CD4-positive, CD25-positive, alpha-beta regulatory T cell (primary cell): ENCODE data around the gene FSTL4. TPM values are rescaled to one million over a fixed set of nuclear protein-coding genes. Genes with fewer than 3 reads are reported as not detected.

Source experiments
- ATAC-seq, 2 donors: fragments of 150-1000 bp; cut with Tn5 transposase; one replicate each; pipeline ENCODE4 v1.10.0; 2021; ENCODE audit warnings: low read depth in 2 of 2, moderate number of reproducible peaks in 2 of 2, moderate library complexity in 1 of 2
- DNase-seq, 3 donors: peaks; one replicate each; pipeline versions ENCODE4 v3.0.0 to v3.0.0-alpha.2; 2012 to 2022; ENCODE audit warnings: mixed read lengths in 1 of 3
- H3K27ac ChIP-seq: one replicate; pipeline ENCODE4 v1.7.0; 2013; ENCODE audit warnings: mild to moderate bottlenecking, low read length; ENCODE audit not compliant: insufficient read depth, poor library complexity, severe bottlenecking
- H3K27me3 ChIP-seq: one replicate; pipeline ENCODE4 v1.7.0; 2013; ENCODE audit warnings: low read length; ENCODE audit not compliant: control insufficient read depth, insufficient read depth
- H3K36me3 ChIP-seq: one replicate; pipeline ENCODE4 v1.7.0; 2013; ENCODE audit warnings: mild to moderate bottlenecking, low read length, moderate library complexity; ENCODE audit not compliant: control insufficient read depth, insufficient read depth
- H3K4me1 ChIP-seq: 2 replicates; pipeline ENCODE4 v1.7.0; 2013; ENCODE audit warnings: mild to moderate bottlenecking, low read length; ENCODE audit not compliant: insufficient read depth, control insufficient read depth, poor library complexity, severe bottlenecking
- H3K4me3 ChIP-seq: one replicate; pipeline ENCODE4 v1.7.0; 2013; ENCODE audit warnings: low read depth, mild to moderate bottlenecking, low read length, moderate library complexity
- H3K9me3 ChIP-seq, 2 experiments: 1 replicate in 1 of 2; 2 replicates in 1 of 2; pipeline ENCODE4 v1.7.0; 2013; ENCODE audit warnings: low read length in 2 of 2, mild to moderate bottlenecking in 1 of 2, moderate library complexity in 1 of 2; ENCODE audit not compliant: control insufficient read depth in 2 of 2
- H3K27ac Mint-ChIP-seq, 3 donors: one replicate each; pipeline ENCODE4 v1.8.0; 2020 to 2022; ENCODE audit warnings: mild to moderate bottlenecking in 3 of 3, mixed read lengths in 3 of 3, moderate library complexity in 2 of 3
- H3K27me3 Mint-ChIP-seq: one replicate; pipeline ENCODE4 v1.8.0; 2022; ENCODE audit warnings: mild to moderate bottlenecking, mixed read lengths
- H3K36me3 Mint-ChIP-seq: one replicate; pipeline ENCODE4 v1.8.0; 2020; ENCODE audit warnings: mixed read lengths
- H3K4me1 Mint-ChIP-seq, 4 donors: one replicate each; pipeline ENCODE4 v1.8.0; 2020 to 2022; ENCODE audit warnings: mixed read lengths in 4 of 4, mild to moderate bottlenecking in 1 of 4
- H3K4me3 Mint-ChIP-seq, 4 donors: one replicate each; pipeline ENCODE4 v1.8.0; 2020 to 2022; ENCODE audit warnings: mild to moderate bottlenecking in 4 of 4, mixed read lengths in 4 of 4, moderate library complexity in 3 of 4
- H3K9me3 Mint-ChIP-seq, 7 donors: one replicate each; pipeline ENCODE4 v1.8.0; 2020 to 2022; ENCODE audit warnings: mixed read lengths in 7 of 7, mild to moderate bottlenecking in 3 of 7, moderate library complexity in 2 of 7
- polyA plus RNA-seq, 4 donors: library from polyadenylated mRNA; unstranded; fragments of 300-500 nt; fragmentation: Illumina TruSeq; gene quantifications; one replicate each; pipeline ENCODE4 v1.2.3, GENCODE V29; 2021
- total RNA-seq: library from RNA; stranded (reverse); gene quantifications from one replicate; pipeline ENCODE4 v1.2.3, GENCODE V29; 2022

FSTL4 gene
- total and polyA plus RNA-seq, 5 donors from 2014 or later, result 0.57 TPM; not detected in 4

GRCh38 chr5:133203317-133204305 lies 408.7 kb downstream of the FSTL4 start:
- Mint-ChIP-seq H3K4me1 (no peaks in the 10 kb centered on the region), H3K27ac (no peak overlapping the region), H3K36me3 (no peaks in the 10 kb centered on the region), H3K9me3 (no peaks in the 10 kb centered on the region), H3K27me3 (peaks cover 12% of the 10 kb centered on the region), H3K4me3 (no peak overlapping the region)
- DNase-seq, result no peak
- Histone ChIP-seq H3K4me1 (no peaks in the 10 kb centered on the region), H3K27ac (no peak overlapping the region), H3K36me3 (no peaks in the 10 kb centered on the region), H3K4me3 (no peak overlapping the region), H3K27me3 (peaks cover 2% of the 10 kb centered on the region), H3K9me3 (no peaks in the 10 kb centered on the region)
- no peak for ATAC-seq

- Mint-ChIP-seq H3K27me3 (peaks cover 10% of the 10 kb centered on the region), H3K27ac (no peak overlapping the region), H3K36me3 (no peaks in the 10 kb centered on the region), H3K4me1 (no peaks in the 10 kb centered on the region), H3K9me3 (no peaks in the 10 kb centered on the region), H3K4me3 (no peak overlapping the region)
- H3K4me1 ChIP-seq, result no peaks in the 10 kb centered on the region
- no peak overlapping the region for H3K4me3 ChIP-seq
- no peaks in the 10 kb centered on the region for H3K36me3 ChIP-seq
- no peaks in the 10 kb centered on the region for H3K9me3 ChIP-seq
- ATAC-seq, result no peak
- DNase-seq, result no peak
- H3K27me3 ChIP-seq, result no peaks in the 10 kb centered on the region
- H3K27ac ChIP-seq, result no peak overlapping the region
These were observed 410.2 kb downstream of the FSTL4 start for GRCh38 chr5:133202066-133202665.

GRCh38 chr5:133201310-133201709 lies 411.0 kb downstream of the FSTL4 start:
- Histone ChIP-seq H3K4me1 (no peaks in the 10 kb centered on the region), H3K27ac (no peak overlapping the region), H3K4me3 (no peak overlapping the region), H3K9me3 (no peaks in the 10 kb centered on the region), H3K36me3 (no peaks in the 10 kb centered on the region), H3K27me3 (no peaks in the 10 kb centered on the region)
- DNase-seq, result no peak
- Mint-ChIP-seq H3K27me3 (peaks cover 13% of the 10 kb centered on the region), H3K9me3 (no peaks in the 10 kb centered on the region), H3K4me1 (no peaks in the 10 kb centered on the region), H3K36me3 (no peaks in the 10 kb centered on the region), H3K4me3 (no peak overlapping the region), H3K27ac (no peak overlapping the region)
- no peak for ATAC-seq

GRCh38 chr5:133200256-133200655 lies 412.1 kb downstream of the FSTL4 start:
- no peak for DNase-seq
- H3K36me3 Mint-ChIP-seq, result no peaks in the 10 kb centered on the region
- H3K27ac Mint-ChIP-seq, result no peak overlapping the region
- H3K27me3 ChIP-seq, result no peaks in the 10 kb centered on the region
- no peak overlapping the region for H3K27ac ChIP-seq
- no peaks in the 10 kb centered on the region for H3K4me1 Mint-ChIP-seq
- no peak overlapping the region for H3K4me3 Mint-ChIP-seq
- no peaks in the 10 kb centered on the region for H3K9me3 ChIP-seq
- no peak for ATAC-seq
- peaks cover 16% of the 10 kb centered on the region for H3K27me3 Mint-ChIP-seq
- no peak overlapping the region for H3K4me3 ChIP-seq
- H3K9me3 Mint-ChIP-seq, result no peaks in the 10 kb centered on the region
- no peaks in the 10 kb centered on the region for H3K4me1 ChIP-seq
- no peaks in the 10 kb centered on the region for H3K36me3 ChIP-seq

- no peaks in the 10 kb centered on the region for H3K9me3 ChIP-seq
- H3K4me1 ChIP-seq, result no peaks in the 10 kb centered on the region
- Mint-ChIP-seq H3K27me3 (peaks cover 22% of the 10 kb centered on the region), H3K27ac (no peak overlapping the region), H3K4me3 (no peak overlapping the region), H3K9me3 (no peaks in the 10 kb centered on the region), H3K4me1 (no peaks in the 10 kb centered on the region), H3K36me3 (no peaks in the 10 kb centered on the region)
- no peak for DNase-seq
- no peak overlapping the region for H3K27ac ChIP-seq
- H3K4me3 ChIP-seq, result no peak overlapping the region
- no peak for ATAC-seq
- H3K36me3 ChIP-seq, result no peaks in the 10 kb centered on the region
- H3K27me3 ChIP-seq, result no peaks in the 10 kb centered on the region
These were observed 412.7 kb downstream of the FSTL4 start for GRCh38 chr5:133199417-133200178.

GRCh38 chr5:133198511-133198910 lies 413.8 kb downstream of the FSTL4 start:
- no peak for DNase-seq
- Histone ChIP-seq H3K9me3 (no peaks in the 10 kb centered on the region), H3K27ac (no peak overlapping the region), H3K27me3 (no peaks in the 10 kb centered on the region), H3K36me3 (no peaks in the 10 kb centered on the region), H3K4me3 (no peak overlapping the region), H3K4me1 (no peaks in the 10 kb centered on the region)
- Mint-ChIP-seq H3K36me3 (no peaks in the 10 kb centered on the region), H3K4me3 (no peak overlapping the region), H3K27ac (no peak overlapping the region), H3K9me3 (no peaks in the 10 kb centered on the region), H3K27me3 (peaks cover 22% of the 10 kb centered on the region), H3K4me1 (no peaks in the 10 kb centered on the region)
- ATAC-seq, result no peak

- H3K36me3 Mint-ChIP-seq, result no peaks in the 10 kb centered on the region
- peaks cover 22% of the 10 kb centered on the region for H3K27me3 Mint-ChIP-seq
- H3K27ac Mint-ChIP-seq, result no peak overlapping the region
These were observed 415.8 kb downstream of the FSTL4 start for GRCh38 chr5:133196441-133197085.

More at GRCh38 chr5:133196441-133197085, 415.8 kb downstream of the FSTL4 start:
- ATAC-seq, result no peak
- DNase-seq, result no peak
- H3K27me3 ChIP-seq, result no peaks in the 10 kb centered on the region
- no peaks in the 10 kb centered on the region for H3K9me3 ChIP-seq
- no peak overlapping the region for H3K4me3 ChIP-seq
- no peaks in the 10 kb centered on the region for H3K4me1 ChIP-seq
- Mint-ChIP-seq H3K9me3 (no peaks in the 10 kb centered on the region), H3K4me3 (no peak overlapping the region), H3K4me1 (no peaks in the 10 kb centered on the region)
- H3K27ac ChIP-seq, result no peak overlapping the region
- no peaks in the 10 kb centered on the region for H3K36me3 ChIP-seq
